Fibroblast of lung (primary cell): Measurements from ENCODE around the gene PCDHA2. TPM values are rescaled to one million over a fixed set of nuclear protein-coding genes. Genes with fewer than 3 reads are reported as not detected.
"Not testable (repeated sequence)": the region's sequence is repeated elsewhere in the genome, so short reads cannot be mapped to it uniquely, and the experiment has no call there.

Experiments
- DNase-seq, 2 donors: peaks; one replicate each; pipeline versions ENCODE4 v3.0.0 to v3.0.0-alpha.2; 2010; ENCODE audit warnings: low read depth in 2 of 2
- H2AFZ ChIP-seq: 2 replicates; pipeline ENCODE4 v1.5.1; 2012; ENCODE audit warnings: low read length, control low read depth, inconsistent platforms
- H3K27ac ChIP-seq: 2 replicates; pipeline ENCODE4 v1.5.1; 2011; ENCODE audit warnings: low read length, control low read depth; ENCODE audit not compliant: insufficient read depth
- H3K27me3 ChIP-seq: 2 replicates; pipeline ENCODE4 v1.5.1; 2011; ENCODE audit warnings: mild to moderate bottlenecking, low read length; ENCODE audit not compliant: control insufficient read depth, insufficient read depth
- H3K36me3 ChIP-seq: 2 replicates; pipeline ENCODE4 v1.5.1; 2011; ENCODE audit warnings: low read length; ENCODE audit not compliant: control insufficient read depth, insufficient read depth
- H3K4me1 ChIP-seq: 2 replicates; pipeline ENCODE4 v1.5.1; 2011; ENCODE audit warnings: low read length; ENCODE audit not compliant: control insufficient read depth, insufficient read depth; ENCODE audit errors: extremely low read depth
- H3K4me2 ChIP-seq: 2 replicates; pipeline ENCODE4 v1.5.1; 2011; ENCODE audit warnings: low read length, control low read depth; ENCODE audit not compliant: insufficient read depth; ENCODE audit errors: extremely low read depth
- H3K4me3 ChIP-seq, 4 experiments: fragments of 200-600 bp in 1 of 4; sonication (generic) in 1 of 4; replicated peaks in 1 of 4; 2 replicates each; pipeline ENCODE4 v1.5.1; 2011 to 2016; ENCODE audit warnings: low read length in 4 of 4, low read depth in 3 of 4, mild to moderate bottlenecking in 3 of 4, control low read depth in 2 of 4, inconsistent platforms in 1 of 4, mixed read lengths in 1 of 4; ENCODE audit not compliant: insufficient read depth in 1 of 4; ENCODE audit errors: control extremely low read depth in 1 of 4
- H3K79me2 ChIP-seq: 2 replicates; pipeline ENCODE4 v1.5.1; 2012; ENCODE audit warnings: mild to moderate bottlenecking, low read length, inconsistent platforms; ENCODE audit not compliant: control insufficient read depth, insufficient read depth
- H3K9ac ChIP-seq: 2 replicates; pipeline ENCODE4 v1.5.1; 2011; ENCODE audit warnings: mild to moderate bottlenecking, low read length, control low read depth; ENCODE audit not compliant: insufficient read depth
- H3K9me3 ChIP-seq: 2 replicates; pipeline ENCODE4 v1.5.1; 2012; ENCODE audit warnings: low read depth, low read length; ENCODE audit not compliant: control insufficient read depth, insufficient read depth
- H4K20me1 ChIP-seq: 2 replicates; pipeline ENCODE4 v1.5.1; 2011; ENCODE audit warnings: low read length; ENCODE audit not compliant: control insufficient read depth, insufficient read depth; ENCODE audit errors: extremely low read depth
- EZH2 ChIP-seq: IDR thresholded peaks from 2 replicates; pipeline ENCODE4 v1.5.1; 2012; ENCODE audit warnings: low read length, control low read depth, mild to moderate bottlenecking; ENCODE audit errors: missing control alignments
- polyA plus RNA-seq, 2 donors: library from polyadenylated mRNA; depleted of rRNA in 1 of 2; stranded (reverse) in 1 of 2; unstranded in 1 of 2; fragments of >200 nt; gene quantifications; 2 replicates each; pipeline ENCODE4 v1.2.1, GENCODE V29; 2011 to 2012; ENCODE audit warnings: missing spikeins in 1 of 2
- total RNA-seq: library from RNA; depleted of rRNA; stranded (reverse); fragments of >200 nt; gene quantifications from 2 replicates; pipeline ENCODE4 v1.2.1, GENCODE V29; 2014
- TF ChIP-seq, protein P1 (sequence below), 2 donors: IDR thresholded peaks in 1 of 2; conservative IDR thresholded peaks in 1 of 2; 1 replicate in 1 of 2; 2 replicates in 1 of 2; pipeline ENCODE4 v1.5.1; 2011 to 2012; ENCODE audit warnings: low read length in 2 of 2, control low read depth in 1 of 2, inconsistent platforms in 1 of 2, low read depth in 1 of 2, mild to moderate bottlenecking in 1 of 2

The PCDHA2 gene
- total and polyA plus RNA-seq, 2 donors (not counting 1 experiment from before 2014, with no cell fraction given): 0.10 to 0.33 TPM

DNA sequence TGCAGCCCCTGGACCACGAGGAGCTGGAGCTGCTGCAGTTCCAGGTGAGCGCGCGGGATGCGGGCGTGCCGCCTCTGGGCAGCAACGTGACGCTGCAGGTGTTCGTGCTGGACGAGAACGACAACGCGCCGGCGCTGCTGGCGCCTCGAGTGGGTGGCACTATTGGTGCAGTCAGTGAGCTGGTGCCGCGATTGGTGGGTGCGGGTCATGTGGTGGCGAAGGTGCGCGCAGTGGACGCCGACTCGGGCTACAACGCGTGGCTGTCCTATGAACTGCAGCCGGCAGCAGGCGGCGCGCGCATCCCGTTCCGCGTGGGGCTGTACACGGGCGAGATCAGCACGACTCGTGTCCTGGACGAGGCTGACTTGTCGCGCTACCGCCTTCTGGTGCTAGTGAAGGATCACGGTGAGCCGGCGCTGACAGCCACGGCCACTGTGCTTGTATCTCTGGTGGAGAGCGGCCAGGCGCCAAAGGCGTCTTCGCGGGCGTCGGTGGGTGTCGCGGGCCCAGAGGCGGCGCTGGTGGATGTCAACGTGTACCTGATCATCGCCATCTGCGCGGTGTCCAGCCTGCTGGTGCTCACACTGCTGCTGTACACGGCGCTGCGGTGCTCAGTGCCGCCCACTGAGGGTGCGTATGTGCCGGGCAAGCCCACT lies 6.7 kb upstream of the PCDHA2 start:
- not testable (repeated sequence) for H3K27ac ChIP-seq, H3K4me3 ChIP-seq, H3K9ac ChIP-seq

DNA sequence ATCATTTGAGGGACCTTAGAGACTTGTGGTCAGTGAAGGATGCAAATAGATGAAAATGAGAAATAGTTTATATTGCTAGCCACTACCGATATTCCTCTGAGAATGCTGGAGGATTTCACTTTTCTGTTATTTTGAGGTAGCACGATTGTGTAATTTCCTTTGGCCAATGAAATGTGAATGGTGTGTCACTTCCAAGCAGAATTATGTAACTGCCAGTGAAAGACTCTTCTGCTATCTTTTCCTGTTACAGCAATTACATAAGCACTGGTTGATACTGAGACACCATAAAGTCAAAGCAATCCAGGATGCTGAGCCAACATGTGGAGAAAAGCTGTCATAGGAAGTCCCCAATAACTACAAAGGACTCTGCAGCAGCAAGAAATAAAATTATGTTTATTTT lies 3.6 kb upstream of the PCDHA2 start:
- no peak overlapping the region for H3K4me3 ChIP-seq
- DNase-seq: no peak
- no peak overlapping the region for H3K27ac ChIP-seq
- H3K9me3 ChIP-seq: no peaks in the 10 kb centered on the region
- no peaks in the 10 kb centered on the region for H3K36me3 ChIP-seq
- TF ChIP-seq EZH2: no peak
- TF ChIP-seq, protein P1, sequence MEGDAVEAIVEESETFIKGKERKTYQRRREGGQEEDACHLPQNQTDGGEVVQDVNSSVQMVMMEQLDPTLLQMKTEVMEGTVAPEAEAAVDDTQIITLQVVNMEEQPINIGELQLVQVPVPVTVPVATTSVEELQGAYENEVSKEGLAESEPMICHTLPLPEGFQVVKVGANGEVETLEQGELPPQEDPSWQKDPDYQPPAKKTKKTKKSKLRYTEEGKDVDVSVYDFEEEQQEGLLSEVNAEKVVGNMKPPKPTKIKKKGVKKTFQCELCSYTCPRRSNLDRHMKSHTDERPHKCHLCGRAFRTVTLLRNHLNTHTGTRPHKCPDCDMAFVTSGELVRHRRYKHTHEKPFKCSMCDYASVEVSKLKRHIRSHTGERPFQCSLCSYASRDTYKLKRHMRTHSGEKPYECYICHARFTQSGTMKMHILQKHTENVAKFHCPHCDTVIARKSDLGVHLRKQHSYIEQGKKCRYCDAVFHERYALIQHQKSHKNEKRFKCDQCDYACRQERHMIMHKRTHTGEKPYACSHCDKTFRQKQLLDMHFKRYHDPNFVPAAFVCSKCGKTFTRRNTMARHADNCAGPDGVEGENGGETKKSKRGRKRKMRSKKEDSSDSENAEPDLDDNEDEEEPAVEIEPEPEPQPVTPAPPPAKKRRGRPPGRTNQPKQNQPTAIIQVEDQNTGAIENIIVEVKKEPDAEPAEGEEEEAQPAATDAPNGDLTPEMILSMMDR (conservative IDR thresholded peaks at IDR 0.05 in 1 of 2, IDR thresholded peaks at IDR 0.05 in 1 of 2; ENCODE audit: low read depth in 1 of 2, low read length in 2 of 2): no peak
- no peaks in the 10 kb centered on the region for H3K4me1 ChIP-seq
- H3K79me2 ChIP-seq: no peaks in the 10 kb centered on the region
- H3K9ac ChIP-seq: no peak overlapping the region
- H4K20me1 ChIP-seq: no peaks in the 10 kb centered on the region
- no peaks in the 10 kb centered on the region for H3K27me3 ChIP-seq
- no peak overlapping the region for H3K4me2 ChIP-seq
- no peak overlapping the region for H2AFZ ChIP-seq

More for the DNA sequence above, 6.7 kb upstream of the PCDHA2 start:
- H3K36me3 ChIP-seq, H3K27me3 ChIP-seq, H3K9me3 ChIP-seq, DNase-seq, H3K79me2 ChIP-seq, H3K4me1 ChIP-seq, H2AFZ ChIP-seq, H4K20me1 ChIP-seq, H3K4me2 ChIP-seq: not testable (repeated sequence)

DNA sequence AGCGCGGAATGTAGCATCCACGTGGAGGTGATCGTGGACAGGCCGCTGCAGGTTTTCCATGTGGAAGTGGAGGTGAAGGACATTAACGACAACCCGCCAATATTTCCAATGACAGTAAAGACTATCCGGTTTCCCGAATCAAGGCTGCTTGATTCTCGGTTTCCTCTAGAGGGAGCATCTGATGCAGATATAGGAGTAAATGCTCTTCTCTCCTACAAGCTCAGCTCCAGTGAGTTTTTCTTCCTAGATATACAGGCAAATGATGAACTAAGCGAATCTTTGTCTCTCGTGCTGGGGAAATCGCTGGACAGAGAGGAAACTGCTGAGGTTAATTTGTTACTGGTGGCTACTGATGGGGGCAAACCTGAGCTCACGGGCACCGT lies 598 bp downstream of the PCDHA2 start:
- H2AFZ ChIP-seq: no peak overlapping the region
- no peaks in the 10 kb centered on the region for H3K79me2 ChIP-seq
- H3K4me3 ChIP-seq: peak overlapping the region in 1 of 4 experiments; percentile 7
- no peaks in the 10 kb centered on the region for H3K36me3 ChIP-seq
- H3K9me3 ChIP-seq: no peaks in the 10 kb centered on the region
- DNase-seq: no peak
- no peaks in the 10 kb centered on the region for H3K4me1 ChIP-seq
- H3K9ac ChIP-seq: no peak overlapping the region
- no peak overlapping the region for H3K4me2 ChIP-seq
- no peaks in the 10 kb centered on the region for H4K20me1 ChIP-seq
- no peak for TF ChIP-seq EZH2
- TF ChIP-seq, protein P1 (conservative IDR thresholded peaks at IDR 0.05 in 1 of 2, IDR thresholded peaks at IDR 0.05 in 1 of 2; ENCODE audit: low read depth in 1 of 2, low read length in 2 of 2): no peak
- no peaks in the 10 kb centered on the region for H3K27me3 ChIP-seq
- no peak overlapping the region for H3K27ac ChIP-seq

DNA sequence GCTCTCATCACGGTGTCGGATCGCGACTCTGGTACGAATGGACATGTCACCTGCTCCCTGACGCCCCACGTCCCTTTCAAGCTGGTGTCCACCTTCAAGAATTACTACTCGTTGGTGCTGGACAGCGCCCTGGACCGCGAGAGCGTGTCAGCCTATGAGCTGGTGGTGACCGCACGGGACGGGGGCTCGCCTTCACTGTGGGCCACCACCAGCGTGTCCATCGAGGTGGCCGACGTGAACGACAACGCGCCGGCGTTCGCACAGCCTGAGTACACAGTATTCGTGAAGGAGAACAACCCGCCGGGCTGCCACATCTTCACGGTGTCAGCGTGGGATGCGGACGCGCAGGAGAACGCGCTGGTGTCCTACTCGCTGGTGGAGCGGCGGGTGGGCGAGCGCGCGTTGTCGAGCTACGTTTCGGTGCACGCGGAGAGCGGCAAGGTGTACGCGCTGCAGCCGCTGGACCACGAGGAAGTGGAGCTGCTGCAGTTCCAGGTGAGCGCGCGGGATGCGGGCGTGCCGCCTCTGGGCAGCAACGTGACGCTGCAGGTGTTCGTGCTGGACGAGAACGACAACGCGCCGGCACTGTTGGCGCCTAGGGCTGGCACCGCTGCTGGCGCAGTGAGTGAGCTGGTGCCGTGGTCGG lies 1.5 kb downstream of the PCDHA2 start:
- H3K27ac ChIP-seq, H3K4me1 ChIP-seq, DNase-seq, H3K27me3 ChIP-seq, H3K4me2 ChIP-seq, H3K9ac ChIP-seq, H3K36me3 ChIP-seq, H2AFZ ChIP-seq, H3K9me3 ChIP-seq, H4K20me1 ChIP-seq, H3K79me2 ChIP-seq, H3K4me3 ChIP-seq: not testable (repeated sequence)
